ENCODE results near the gene SRPK3. TPM values are rescaled to one million over a fixed set of nuclear protein-coding genes. Genes with fewer than 3 reads are reported as not detected.

Gene SRPK3
- total RNA-seq, 1 donor: 0.54 TPM

DNA sequence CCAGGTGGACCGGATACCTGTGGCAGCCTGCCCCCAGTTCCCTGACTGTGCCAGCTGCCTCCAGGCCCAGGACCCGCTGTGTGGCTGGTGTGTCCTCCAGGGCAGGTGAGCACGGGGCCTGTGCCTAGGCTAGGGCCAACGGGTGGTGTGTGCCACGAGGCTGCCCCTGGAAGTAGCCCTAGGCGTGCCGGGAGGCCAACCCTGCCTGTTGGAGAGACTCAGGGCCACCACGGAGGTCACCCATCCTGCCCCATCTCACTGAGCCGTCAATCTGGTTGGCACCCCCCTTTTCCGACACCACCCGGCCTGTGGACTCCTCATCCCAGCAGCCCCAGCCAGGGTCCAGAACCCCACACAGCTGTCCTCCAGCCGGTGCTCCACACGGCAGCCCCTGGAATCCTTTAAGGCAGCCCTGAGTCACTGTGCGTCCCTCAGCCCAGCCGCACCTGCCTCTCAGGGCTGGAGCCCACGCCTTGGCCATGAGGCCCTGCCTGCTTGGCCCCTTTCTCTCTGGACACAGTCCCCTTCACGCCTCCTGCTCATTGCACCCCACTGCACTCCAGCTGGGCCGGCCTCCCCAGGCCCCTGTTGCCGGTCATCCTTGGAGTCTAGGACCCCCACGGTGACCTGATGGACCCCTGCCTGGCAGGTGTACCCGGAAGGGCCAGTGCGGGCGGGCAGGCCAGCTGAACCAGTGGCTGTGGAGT lies 11.5 kb upstream of the SRPK3 start:
- no peak overlapping the region for H3K4me3 ChIP-seq (ENCODE audit: low read depth, low read length)
- no peak for TF ChIP-seq CTCF (IDR thresholded peaks at IDR 0.05; ENCODE audit: insufficient read depth, low read length)
- DNase-seq (ENCODE audit: low read depth): no peak

DNA sequence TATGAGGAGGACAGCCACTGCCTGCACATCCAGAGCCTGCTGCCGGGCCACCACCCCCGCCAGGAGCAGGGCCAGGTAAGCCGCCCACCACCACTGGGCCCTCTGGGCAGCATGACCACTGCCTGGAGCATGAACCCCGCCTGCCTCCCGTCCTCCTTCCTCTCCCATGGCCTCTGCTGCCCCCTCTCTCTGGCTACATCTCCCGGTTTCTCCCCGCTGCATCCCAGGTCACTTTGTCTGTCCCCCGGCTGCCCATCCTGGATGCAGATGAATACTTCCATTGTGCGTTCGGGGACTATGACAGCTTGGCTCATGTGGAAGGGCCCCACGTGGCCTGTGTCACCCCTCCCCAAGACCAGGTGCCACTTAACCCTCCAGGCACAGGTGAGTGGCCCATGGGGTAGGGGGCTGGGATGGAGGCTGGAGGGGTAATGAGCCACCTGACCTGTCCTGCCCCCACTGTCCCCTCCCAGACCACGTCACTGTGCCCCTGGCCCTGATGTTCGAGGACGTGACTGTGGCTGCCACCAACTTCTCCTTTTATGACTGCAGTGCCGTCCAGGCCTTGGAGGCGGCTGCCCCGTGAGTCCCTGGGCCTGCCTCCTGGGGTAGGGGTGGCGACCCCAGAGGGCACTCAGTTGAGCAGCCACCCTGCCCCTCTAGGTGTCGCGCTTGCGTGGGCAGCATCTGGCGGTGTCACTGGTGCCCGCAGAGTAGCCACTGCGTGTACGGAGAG lies 10.8 kb upstream of the SRPK3 start:
- DNase-seq (ENCODE audit: low read depth): no peak
- TF ChIP-seq CTCF (IDR thresholded peaks at IDR 0.05; ENCODE audit: insufficient read depth, low read length): no peak
- H3K4me3 ChIP-seq (ENCODE audit: low read depth, low read length): no peak overlapping the region

GRCh38 chrX:153770601-153771414 lies 10.0 kb upstream of the SRPK3 start:
- no peak for DNase-seq (ENCODE audit: low read depth)
- H3K4me3 ChIP-seq (ENCODE audit: low read depth, low read length): no peak overlapping the region
- no peak for TF ChIP-seq CTCF (IDR thresholded peaks at IDR 0.05; ENCODE audit: insufficient read depth, low read length)

GRCh38 chrX:153771415-153772315 lies 9.2 kb upstream of the SRPK3 start:
- no peak for DNase-seq (ENCODE audit: low read depth)
- TF ChIP-seq CTCF (IDR thresholded peaks at IDR 0.05; ENCODE audit: insufficient read depth, low read length): no peak
- no peak overlapping the region for H3K4me3 ChIP-seq (ENCODE audit: low read depth, low read length)

DNA sequence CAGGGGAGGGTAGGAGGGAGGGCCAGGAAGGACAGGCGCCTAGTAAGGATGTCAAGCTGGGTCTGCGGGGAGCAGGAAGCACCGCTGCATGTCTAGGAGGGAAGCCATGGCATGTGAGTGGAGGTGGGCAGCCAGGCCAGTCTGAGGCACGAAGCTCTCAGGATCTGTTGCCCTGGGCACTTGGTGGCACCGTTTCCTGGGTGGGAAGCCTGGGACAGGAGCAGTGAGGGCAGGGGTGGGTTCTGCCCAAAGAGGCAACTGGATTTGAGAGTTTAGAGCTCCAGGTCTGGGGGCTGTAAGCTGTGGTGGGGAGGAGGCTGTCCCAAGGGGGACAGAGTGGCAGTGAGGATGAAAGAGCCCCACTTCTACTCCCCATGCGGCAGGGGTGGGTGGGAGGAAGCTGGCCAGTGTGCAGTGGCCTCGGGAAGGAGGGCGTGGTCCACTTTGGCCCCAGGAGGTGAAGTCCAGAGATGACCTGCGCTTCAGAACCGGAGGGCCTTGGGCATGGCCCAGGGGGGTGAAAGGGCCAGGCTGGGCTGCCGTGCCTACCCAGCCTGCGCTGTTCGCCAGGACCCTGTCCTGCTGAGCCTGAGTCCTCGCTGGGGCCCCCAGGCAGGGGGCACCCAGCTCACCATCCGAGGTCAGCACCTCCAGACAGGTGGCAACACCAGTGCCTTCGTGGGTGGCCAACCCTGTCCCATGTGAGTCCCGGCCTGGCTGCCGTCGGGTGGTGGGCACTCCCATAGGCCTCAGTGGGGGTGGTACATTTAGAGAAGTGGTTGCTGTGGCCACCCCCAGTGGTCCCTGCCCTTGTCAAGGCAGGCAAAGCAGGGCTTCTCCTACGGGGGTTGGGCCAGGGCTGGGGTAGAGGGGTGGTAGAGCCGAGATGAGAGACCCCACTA lies 8.3 kb upstream of the SRPK3 start:
- TF ChIP-seq CTCF (IDR thresholded peaks at IDR 0.05; ENCODE audit: insufficient read depth, low read length): no peak
- DNase-seq (ENCODE audit: low read depth): no peak

More for the DNA sequence above, 8.3 kb upstream of the SRPK3 start:
- H3K4me3 ChIP-seq (ENCODE audit: low read depth, low read length): no peak overlapping the region
